Measurements from ENCODE around the gene STH.

Gene STH

DNA sequence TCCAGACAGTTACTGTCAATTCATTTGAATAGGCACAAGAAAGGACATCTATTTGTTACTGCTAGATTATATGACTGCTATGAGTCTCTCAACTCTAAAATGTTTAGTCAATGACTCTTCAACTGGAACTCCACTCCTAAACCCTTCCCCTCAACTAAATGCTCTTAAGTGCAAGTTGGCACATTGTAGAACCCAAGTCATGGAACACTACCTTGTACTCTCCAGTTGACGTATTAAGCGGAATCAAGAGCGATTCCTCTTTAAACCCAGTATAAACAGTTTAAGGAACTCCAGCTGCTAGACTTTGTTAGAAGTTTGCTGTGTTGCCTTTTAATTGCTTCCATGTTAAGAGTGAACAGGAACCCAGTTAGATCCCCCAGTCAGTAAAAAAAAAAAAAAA is 44.6 kb downstream of the STH start:
- no peak overlapping the region for H3K4me3 Mint-ChIP-seq
- H3K4me1 Mint-ChIP-seq = peaks cover 27% of the 10 kb centered on the region
- peak overlapping the region; percentile 68 for H3K27ac Mint-ChIP-seq
- H3K36me3 Mint-ChIP-seq (ENCODE audit: low read depth) = peaks cover 65% of the 10 kb centered on the region
- DNase-seq (no peak), ATAC-seq (no peak)
- no peaks in the 10 kb centered on the region for H3K9me3 Mint-ChIP-seq
- H3K27me3 Mint-ChIP-seq = no peaks in the 10 kb centered on the region

DNA sequence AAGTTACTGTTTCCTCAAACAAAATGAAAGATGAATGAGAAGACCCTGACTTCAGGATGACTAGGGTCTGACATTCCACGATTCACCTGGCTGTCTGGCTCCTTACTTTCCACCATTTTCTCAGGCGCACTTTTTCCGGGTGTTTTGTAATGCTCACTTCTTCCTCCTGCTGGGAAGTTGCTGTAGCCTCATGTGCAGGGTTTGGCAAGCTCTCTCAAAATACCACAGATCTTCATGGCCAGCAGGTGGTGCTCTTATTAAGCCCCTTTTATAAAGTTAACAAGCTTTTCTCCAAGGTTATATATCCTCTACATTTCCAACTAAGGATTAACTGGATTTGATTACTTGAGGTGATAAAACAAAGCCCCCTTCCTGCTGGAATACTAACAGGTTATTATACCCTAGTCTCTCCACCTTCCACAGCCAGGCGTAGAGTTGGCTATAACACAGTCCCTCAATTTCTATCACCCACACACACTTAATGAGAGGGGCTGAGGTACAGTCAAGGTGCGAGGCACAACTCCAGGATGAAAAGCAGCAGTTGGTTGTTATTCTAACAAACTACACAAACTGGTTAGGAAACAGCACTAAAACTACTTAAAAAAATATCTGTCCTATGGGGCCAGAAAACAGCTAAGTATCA is 45.4 kb downstream of the STH start:
- Mint-ChIP-seq H3K4me3 (no peak overlapping the region), H3K36me3 (ENCODE audit: low read depth) (peaks cover 66% of the 10 kb centered on the region), H3K4me1 (peaks cover 28% of the 10 kb centered on the region), H3K27me3 (no peaks in the 10 kb centered on the region), H3K9me3 (no peaks in the 10 kb centered on the region), H3K27ac (peak overlapping the region; percentile 82)
- DNase-seq (peak; percentile 39), ATAC-seq (peak; percentile 35)

DNA sequence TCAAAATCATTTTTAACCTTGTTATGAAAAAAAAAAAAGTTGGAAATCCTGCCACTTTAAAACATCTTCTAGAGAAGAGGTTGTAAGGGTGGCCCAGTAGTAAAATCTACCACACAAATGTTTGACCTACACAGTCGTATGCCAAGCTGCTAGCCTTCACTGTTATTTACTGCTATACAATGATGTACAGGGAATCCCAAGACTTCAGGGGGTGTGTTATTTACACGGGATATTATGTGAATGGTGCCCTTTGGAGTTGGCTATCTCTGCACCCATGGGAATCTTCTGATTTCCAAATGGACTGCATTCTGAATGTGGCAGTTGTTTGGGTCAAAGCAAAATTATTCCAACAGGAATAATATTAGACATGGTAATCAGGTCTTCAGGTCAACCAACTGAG is 45.9 kb downstream of the STH start:
- Mint-ChIP-seq H3K36me3 (ENCODE audit: low read depth) (peaks cover 69% of the 10 kb centered on the region), H3K4me3 (no peak overlapping the region), H3K9me3 (no peaks in the 10 kb centered on the region), H3K27me3 (no peaks in the 10 kb centered on the region), H3K4me1 (peaks cover 32% of the 10 kb centered on the region), H3K27ac (peak overlapping the region; percentile 81)
- no peak for ATAC-seq
- no peak for DNase-seq

DNA sequence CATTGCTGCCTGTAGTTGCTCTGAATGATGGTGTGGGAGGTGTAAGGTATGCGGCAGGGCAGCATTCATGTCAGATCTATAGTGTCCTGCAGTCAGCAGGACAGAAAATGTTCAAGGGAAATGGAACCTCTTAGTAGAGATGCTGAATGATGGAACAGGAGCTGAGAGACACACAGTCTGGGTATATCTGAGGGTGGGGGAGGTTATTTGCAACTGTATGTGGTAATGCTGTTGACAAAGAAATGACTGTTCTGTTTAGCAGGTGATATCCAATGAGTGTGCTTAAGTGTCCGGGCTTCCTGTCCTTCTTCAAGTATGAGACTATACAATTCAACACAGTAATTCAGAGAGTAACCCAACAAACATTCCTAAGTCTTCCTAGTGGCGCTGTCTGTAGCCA is 46.6 kb downstream of the STH start:
- Mint-ChIP-seq H3K9me3 (no peaks in the 10 kb centered on the region), H3K36me3 (ENCODE audit: low read depth) (peaks cover 69% of the 10 kb centered on the region), H3K27ac (peak overlapping the region; percentile 71), H3K4me1 (peaks cover 38% of the 10 kb centered on the region), H3K4me3 (no peak overlapping the region), H3K27me3 (no peaks in the 10 kb centered on the region)
- DNase-seq (no peak), ATAC-seq (peak; percentile 78)

DNA sequence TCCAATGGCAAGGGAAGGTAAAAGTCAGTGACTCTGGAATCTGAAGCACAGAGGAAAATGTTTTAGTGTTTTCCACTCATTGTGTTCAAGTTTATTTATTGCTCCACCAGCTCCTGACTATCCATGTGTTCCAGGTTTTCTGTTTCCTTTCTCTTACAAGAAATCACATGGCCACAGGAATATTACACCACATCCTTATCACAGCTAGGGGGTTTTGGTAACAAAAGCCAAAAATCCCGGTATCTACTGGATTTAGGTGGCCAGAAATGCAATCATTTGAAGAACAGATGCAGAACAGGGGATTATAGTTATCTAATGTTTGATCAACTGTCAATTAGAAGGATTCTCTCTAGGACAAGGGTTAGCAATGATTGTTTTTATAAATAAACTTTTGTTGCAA is 47.9 kb downstream of the STH start:
- DNase-seq (no peak), ATAC-seq (no peak)
- Mint-ChIP-seq H3K4me1 (peaks cover 51% of the 10 kb centered on the region), H3K27ac (peak overlapping the region; percentile 53), H3K9me3 (no peaks in the 10 kb centered on the region), H3K27me3 (no peaks in the 10 kb centered on the region), H3K4me3 (no peak overlapping the region), H3K36me3 (ENCODE audit: low read depth) (peaks cover 75% of the 10 kb centered on the region)

DNA sequence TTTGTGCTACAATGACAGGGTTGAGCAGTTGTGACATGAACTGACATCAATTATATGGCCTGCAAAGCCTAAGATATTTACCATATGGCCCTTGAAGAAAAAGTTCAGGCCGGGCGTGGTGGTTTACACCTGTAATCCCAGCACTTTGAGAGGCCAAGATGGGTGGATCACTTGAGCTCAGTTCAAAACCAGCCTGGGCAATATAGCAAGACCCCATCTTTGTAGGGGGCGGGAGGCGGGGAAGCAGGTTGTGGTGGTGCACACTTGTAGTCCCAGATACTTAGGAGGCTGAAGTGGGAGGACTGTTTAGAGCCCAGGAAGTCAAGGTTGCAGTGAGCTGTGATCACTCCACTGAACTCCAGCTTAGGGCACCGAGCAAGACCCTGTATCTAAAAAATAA is 48.3 kb downstream of the STH start:
- no peaks in the 10 kb centered on the region for H3K27me3 Mint-ChIP-seq
- H3K36me3 Mint-ChIP-seq (ENCODE audit: low read depth) = peaks cover 78% of the 10 kb centered on the region
- H3K4me1 Mint-ChIP-seq = peaks cover 55% of the 10 kb centered on the region
- peak overlapping the region; percentile 53 for H3K27ac Mint-ChIP-seq
- no peaks in the 10 kb centered on the region for H3K9me3 Mint-ChIP-seq
- DNase-seq = no peak
- ATAC-seq = no peak
- H3K4me3 Mint-ChIP-seq = no peak overlapping the region

DNA sequence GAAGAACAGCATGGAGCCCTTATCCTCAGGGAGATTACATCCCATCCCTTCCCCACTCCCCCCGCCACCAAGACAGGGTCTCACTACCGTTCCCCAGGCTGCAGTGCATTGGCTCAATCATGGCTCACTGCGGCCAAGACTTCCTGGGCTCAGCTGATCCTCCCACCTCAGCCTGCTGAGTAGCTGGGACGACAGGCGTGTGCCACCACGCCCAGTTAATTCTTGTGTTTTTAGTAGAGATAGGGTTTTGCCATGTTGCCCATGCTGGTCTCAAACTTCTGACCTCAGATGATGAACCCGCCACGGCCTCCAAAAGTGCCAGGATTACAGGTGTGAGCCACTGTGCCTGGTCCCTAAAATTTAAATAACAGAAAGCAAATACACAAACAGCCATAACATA is 48.8 kb downstream of the STH start:
- H3K36me3 Mint-ChIP-seq (ENCODE audit: low read depth) = peaks cover 78% of the 10 kb centered on the region
- H3K27ac Mint-ChIP-seq = no peak overlapping the region
- DNase-seq (no peak), ATAC-seq (no peak)
- H3K4me1 Mint-ChIP-seq = peaks cover 56% of the 10 kb centered on the region
- no peaks in the 10 kb centered on the region for H3K9me3 Mint-ChIP-seq
- no peaks in the 10 kb centered on the region for H3K27me3 Mint-ChIP-seq
- no peak overlapping the region for H3K4me3 Mint-ChIP-seq
